Effector memory CD4-positive, alpha-beta T cell (primary cell): ENCODE data around the gene PPM1J.
"Not testable (repeated sequence)": the region's sequence is repeated elsewhere in the genome, so short reads cannot be mapped to it uniquely, and the experiment has no call there.

Experiments used
- DNase-seq, 3 donors: peaks; one replicate each; pipeline ENCODE4 v3.0.0-alpha.2; 2020
- H3K27ac ChIP-seq: 2 replicates; pipeline ENCODE4 v1.7.0; 2013; ENCODE audit warnings: mild to moderate bottlenecking, low read length, moderate library complexity; ENCODE audit not compliant: insufficient read depth, poor library complexity, severe bottlenecking
- H3K27me3 ChIP-seq: replicated peaks from 2 replicates; pipeline ENCODE4 v1.7.0; 2013; ENCODE audit warnings: mild to moderate bottlenecking, low read length; ENCODE audit not compliant: insufficient read depth, control insufficient read depth, poor library complexity, severe bottlenecking
- H3K36me3 ChIP-seq: 2 replicates; pipeline ENCODE4 v1.7.0; 2013; ENCODE audit warnings: mild to moderate bottlenecking, low read length, moderate library complexity; ENCODE audit not compliant: control insufficient read depth, insufficient read depth
- H3K4me1 ChIP-seq: 2 replicates; pipeline ENCODE4 v1.7.0; 2013; ENCODE audit warnings: low read length, mild to moderate bottlenecking; ENCODE audit not compliant: control insufficient read depth, insufficient read depth, poor library complexity, severe bottlenecking
- H3K4me3 ChIP-seq: 2 replicates; pipeline ENCODE4 v1.7.0; 2013; ENCODE audit warnings: low read length, low read depth, mild to moderate bottlenecking; ENCODE audit not compliant: insufficient read depth, poor library complexity, severe bottlenecking
- H3K9me3 ChIP-seq: 2 replicates; pipeline ENCODE4 v1.7.0; 2013; ENCODE audit warnings: mild to moderate bottlenecking, low read length, moderate library complexity; ENCODE audit not compliant: control insufficient read depth

PPM1J gene

GRCh38 chr1:112737573-112737972 is 22.4 kb upstream of the PPM1J start:
- H3K27ac ChIP-seq = no peak overlapping the region
- H3K4me1 ChIP-seq = no peaks in the 10 kb centered on the region
- no peaks in the 10 kb centered on the region for H3K36me3 ChIP-seq
- no peaks in the 10 kb centered on the region for H3K9me3 ChIP-seq
- H3K4me3 ChIP-seq = no peak overlapping the region
- DNase-seq = no peak
- H3K27me3 ChIP-seq = no peaks in the 10 kb centered on the region

- Histone ChIP-seq H3K4me1 (no peaks in the 10 kb centered on the region), H3K27ac (no peak overlapping the region), H3K9me3 (no peaks in the 10 kb centered on the region), H3K27me3 (no peaks in the 10 kb centered on the region), H3K36me3 (no peaks in the 10 kb centered on the region), H3K4me3 (no peak overlapping the region)
- no peak for DNase-seq
Measured at GRCh38 chr1:112735752-112736151, 20.6 kb upstream of the PPM1J start.

- no peaks in the 10 kb centered on the region for H3K36me3 ChIP-seq
- H3K4me1 ChIP-seq = no peaks in the 10 kb centered on the region
- H3K9me3 ChIP-seq = no peaks in the 10 kb centered on the region
- DNase-seq = no peak
- no peak overlapping the region for H3K4me3 ChIP-seq
- H3K27ac ChIP-seq = no peak overlapping the region
- no peaks in the 10 kb centered on the region for H3K27me3 ChIP-seq
Measured at GRCh38 chr1:112731451-112731850, 16.3 kb upstream of the PPM1J start.

GRCh38 chr1:112729909-112730308 is 14.8 kb upstream of the PPM1J start:
- Histone ChIP-seq H3K4me1 (no peaks in the 10 kb centered on the region), H3K36me3 (no peaks in the 10 kb centered on the region), H3K9me3 (no peaks in the 10 kb centered on the region), H3K27ac (no peak overlapping the region), H3K4me3 (no peak overlapping the region), H3K27me3 (no peaks in the 10 kb centered on the region)
- no peak for DNase-seq

GRCh38 chr1:112729011-112729410 is 13.9 kb upstream of the PPM1J start:
- H3K27ac ChIP-seq, H3K36me3 ChIP-seq, H3K9me3 ChIP-seq, DNase-seq, H3K4me3 ChIP-seq, H3K27me3 ChIP-seq, H3K4me1 ChIP-seq: not testable (repeated sequence)

- not testable (repeated sequence) for H3K4me3 ChIP-seq, H3K27ac ChIP-seq, H3K4me1 ChIP-seq, DNase-seq, H3K9me3 ChIP-seq, H3K27me3 ChIP-seq, H3K36me3 ChIP-seq
Measured at GRCh38 chr1:112728306-112728971, 13.3 kb upstream of the PPM1J start.

GRCh38 chr1:112727716-112728115 is 12.6 kb upstream of the PPM1J start:
- Histone ChIP-seq H3K4me1 (no peaks in the 10 kb centered on the region), H3K9me3 (no peaks in the 10 kb centered on the region), H3K36me3 (no peaks in the 10 kb centered on the region), H3K4me3 (no peak overlapping the region), H3K27ac (no peak overlapping the region), H3K27me3 (no peaks in the 10 kb centered on the region)
- DNase-seq = no peak

- not testable (repeated sequence) for H3K27me3 ChIP-seq, H3K4me1 ChIP-seq, DNase-seq, H3K27ac ChIP-seq, H3K4me3 ChIP-seq, H3K9me3 ChIP-seq, H3K36me3 ChIP-seq
Measured at GRCh38 chr1:112724240-112724639, 9.1 kb upstream of the PPM1J start.

- no peaks in the 10 kb centered on the region for H3K9me3 ChIP-seq
- peaks cover 7% of the 10 kb centered on the region for H3K27me3 ChIP-seq
- H3K4me1 ChIP-seq = peaks cover 5% of the 10 kb centered on the region
- no peak overlapping the region for H3K4me3 ChIP-seq
- H3K27ac ChIP-seq = no peak overlapping the region
- no peak for DNase-seq
- no peaks in the 10 kb centered on the region for H3K36me3 ChIP-seq
Measured at GRCh38 chr1:112723511-112723839, 8.3 kb upstream of the PPM1J start.

- H3K4me3 ChIP-seq = no peak overlapping the region
- DNase-seq = no peak
Measured at GRCh38 chr1:112722601-112723510, 7.7 kb upstream of the PPM1J start.

More at GRCh38 chr1:112722601-112723510, 7.7 kb upstream of the PPM1J start:
- Histone ChIP-seq H3K27me3 (peaks cover 7% of the 10 kb centered on the region), H3K9me3 (no peaks in the 10 kb centered on the region), H3K36me3 (no peaks in the 10 kb centered on the region), H3K4me1 (peaks cover 5% of the 10 kb centered on the region), H3K27ac (no peak overlapping the region)
